ENCODE data around the gene TPP2. TPM values are rescaled to one million over a fixed set of nuclear protein-coding genes. Genes with fewer than 3 reads are reported as not detected.

Gene TPP2
- total and polyA plus RNA-seq, 8 donors: 43.6 to 77.2 (median 70.2) TPM

DNA sequence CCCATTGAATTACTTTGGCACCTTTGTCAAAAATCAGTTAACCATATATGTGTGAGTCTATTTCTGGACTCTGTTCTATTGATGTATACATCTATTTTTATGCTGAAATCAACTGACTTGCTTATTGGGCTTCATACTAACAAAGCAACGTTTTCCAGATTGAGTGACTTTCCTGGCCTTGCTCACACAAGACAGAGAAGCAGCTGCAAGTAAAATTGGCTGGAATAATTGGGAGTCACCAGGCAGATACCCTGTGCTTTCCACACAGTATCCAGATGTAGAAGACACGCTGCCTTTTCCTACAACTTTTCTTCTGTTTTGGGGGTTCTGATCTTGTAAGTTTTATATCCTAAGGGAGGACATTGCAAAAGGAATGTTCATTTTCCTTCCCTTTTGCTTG, 86.9 kb downstream of the TPP2 start:
- no peak overlapping the region for H3K4me3 ChIP-seq
- DNase-seq: no peak
- peaks cover 0 to 3% of the 10 kb centered on the region in 2 donors for H3K27me3 ChIP-seq
- H3K9me3 ChIP-seq: no peaks in the 10 kb centered on the region
- peaks cover 0 to 16% of the 10 kb centered on the region in 2 donors for H3K36me3 ChIP-seq
- TF ChIP-seq, protein P1, sequence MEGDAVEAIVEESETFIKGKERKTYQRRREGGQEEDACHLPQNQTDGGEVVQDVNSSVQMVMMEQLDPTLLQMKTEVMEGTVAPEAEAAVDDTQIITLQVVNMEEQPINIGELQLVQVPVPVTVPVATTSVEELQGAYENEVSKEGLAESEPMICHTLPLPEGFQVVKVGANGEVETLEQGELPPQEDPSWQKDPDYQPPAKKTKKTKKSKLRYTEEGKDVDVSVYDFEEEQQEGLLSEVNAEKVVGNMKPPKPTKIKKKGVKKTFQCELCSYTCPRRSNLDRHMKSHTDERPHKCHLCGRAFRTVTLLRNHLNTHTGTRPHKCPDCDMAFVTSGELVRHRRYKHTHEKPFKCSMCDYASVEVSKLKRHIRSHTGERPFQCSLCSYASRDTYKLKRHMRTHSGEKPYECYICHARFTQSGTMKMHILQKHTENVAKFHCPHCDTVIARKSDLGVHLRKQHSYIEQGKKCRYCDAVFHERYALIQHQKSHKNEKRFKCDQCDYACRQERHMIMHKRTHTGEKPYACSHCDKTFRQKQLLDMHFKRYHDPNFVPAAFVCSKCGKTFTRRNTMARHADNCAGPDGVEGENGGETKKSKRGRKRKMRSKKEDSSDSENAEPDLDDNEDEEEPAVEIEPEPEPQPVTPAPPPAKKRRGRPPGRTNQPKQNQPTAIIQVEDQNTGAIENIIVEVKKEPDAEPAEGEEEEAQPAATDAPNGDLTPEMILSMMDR (IDR thresholded peaks at IDR 0.05): no peak
- H3K27ac ChIP-seq: no peak overlapping the region
- peaks cover 0 to 13% of the 10 kb centered on the region in 2 donors for H3K4me1 ChIP-seq
- ATAC-seq: no peak
- intact Hi-C loops (cut with DNase I): no loop called here

DNA sequence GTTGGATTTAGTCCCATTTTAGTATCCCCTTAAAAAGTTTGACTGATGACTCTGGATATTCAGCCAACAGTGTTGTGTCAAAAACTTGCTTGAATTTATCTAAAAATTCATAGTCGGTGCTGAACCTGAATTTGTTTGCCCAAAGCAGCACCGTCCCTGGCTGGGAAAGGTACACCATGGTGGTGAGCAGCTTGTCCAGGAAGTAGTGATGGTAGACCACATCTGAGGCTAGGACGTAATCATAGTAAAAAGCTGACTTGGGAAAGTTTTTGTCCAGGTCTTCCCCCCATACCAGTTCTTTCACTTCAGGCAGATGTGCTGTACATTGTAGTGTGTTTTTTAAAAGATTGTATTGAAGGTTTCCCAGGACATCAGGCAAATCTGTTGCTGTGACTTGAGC, 89.2 kb downstream of the TPP2 start:
- DNase-seq (no peak), ATAC-seq (no peak)
- intact Hi-C loops (cut with DNase I): no loop called here
- H3K4me3 ChIP-seq: no peak overlapping the region
- peaks cover 0 to 2% of the 10 kb centered on the region in 2 donors for H3K4me1 ChIP-seq
- H3K27me3 ChIP-seq: peaks cover 0 to 25% of the 10 kb centered on the region in 2 donors
- no peaks in the 10 kb centered on the region for H3K36me3 ChIP-seq
- TF ChIP-seq, protein P1 (IDR thresholded peaks at IDR 0.05): no peak
- H3K9me3 ChIP-seq: no peaks in the 10 kb centered on the region
- H3K27ac ChIP-seq: no peak overlapping the region

DNA sequence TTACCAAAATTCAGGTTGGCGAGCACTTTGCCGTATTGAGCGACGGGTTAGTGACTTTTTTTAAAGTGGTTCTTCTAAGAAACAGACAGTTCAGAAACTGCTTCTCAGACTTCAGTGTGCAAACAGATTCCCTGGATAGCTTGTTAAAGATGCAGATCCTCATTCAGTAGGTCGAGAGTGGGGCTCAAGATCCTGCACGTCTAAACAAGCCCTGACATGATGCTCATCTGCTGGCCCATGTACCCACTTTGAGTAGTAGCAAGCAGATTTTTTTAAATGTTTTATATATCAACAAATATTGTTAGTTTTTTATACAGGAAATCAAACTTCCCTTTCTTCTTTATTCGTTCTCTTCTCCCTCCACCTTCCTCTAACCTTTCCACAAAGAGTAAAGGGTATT, 90.7 kb downstream of the TPP2 start:
- Histone ChIP-seq H3K4me3 (no peak overlapping the region), H3K9me3 (no peaks in the 10 kb centered on the region), H3K36me3 (no peaks in the 10 kb centered on the region), H3K27me3 (peaks cover 0 to 30% of the 10 kb centered on the region in 2 donors), H3K4me1 (no peaks in the 10 kb centered on the region), H3K27ac (no peak overlapping the region)
- TF ChIP-seq, protein P1 (IDR thresholded peaks at IDR 0.05): no peak
- intact Hi-C loops (cut with DNase I): no loop called here
- DNase-seq (no peak), ATAC-seq (no peak)

DNA sequence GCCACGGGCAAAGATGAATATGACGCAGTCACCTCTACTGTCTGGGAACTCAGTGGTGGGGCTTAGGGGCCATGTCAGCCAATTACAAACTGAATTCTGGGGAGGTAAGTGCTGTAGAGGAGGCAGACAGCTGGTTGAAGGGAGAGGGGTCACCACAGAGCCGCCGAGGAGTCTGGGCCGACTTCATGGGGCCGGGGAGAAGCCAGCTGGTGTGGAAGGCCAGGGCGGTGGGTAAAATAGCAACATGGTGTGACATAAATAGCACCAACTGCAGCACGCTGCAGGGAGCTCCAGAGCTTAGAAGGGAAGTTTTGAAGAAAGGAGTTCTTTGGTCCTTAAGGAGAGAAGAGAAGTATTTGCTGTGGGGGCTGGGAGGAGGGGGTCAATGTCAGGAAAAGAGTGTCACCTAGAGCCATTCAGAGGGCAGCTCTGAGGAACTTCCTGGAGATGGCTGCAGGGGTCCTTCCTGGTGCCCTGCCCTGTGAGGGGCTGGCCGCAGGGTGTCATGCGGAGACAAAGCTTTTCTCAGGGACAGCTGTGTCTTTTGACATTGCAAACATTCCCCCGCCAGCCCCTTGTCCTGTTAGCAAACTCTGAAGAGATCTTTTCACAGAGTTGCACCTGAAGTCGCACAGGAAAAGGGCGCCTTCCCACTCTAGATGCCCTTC, 91.7 kb downstream of the TPP2 start:
- peaks cover 0 to 38% of the 10 kb centered on the region in 2 donors for H3K27me3 ChIP-seq
- no peak for ATAC-seq
- H3K4me1 ChIP-seq: no peaks in the 10 kb centered on the region

DNA sequence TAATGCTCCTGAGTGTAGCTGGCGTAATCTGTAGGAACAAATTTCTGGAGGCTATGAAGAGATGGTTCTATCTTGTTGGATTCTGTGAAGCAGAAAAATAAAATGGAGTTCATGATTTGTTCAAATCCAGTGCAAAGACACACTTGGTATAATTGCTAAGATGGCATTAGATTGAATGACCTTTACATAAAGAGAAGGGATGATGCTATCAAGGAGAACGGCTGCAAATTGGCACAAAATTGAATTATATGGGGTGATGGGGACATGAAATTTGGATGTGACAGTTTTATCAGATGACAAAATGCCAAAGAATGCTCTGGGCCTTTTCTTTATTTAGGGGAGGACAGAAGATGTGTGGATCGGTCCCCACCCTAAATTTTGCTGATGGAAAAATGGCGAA, 94.1 kb downstream of the TPP2 start:
- no peaks in the 10 kb centered on the region for H3K36me3 ChIP-seq
- no peak overlapping the region for H3K27ac ChIP-seq
- no peak for ATAC-seq
- H3K27me3 ChIP-seq: peaks cover 0 to 38% of the 10 kb centered on the region in 2 donors
- intact Hi-C loops (cut with DNase I): no loop called here
- no peak for DNase-seq
- H3K4me1 ChIP-seq: no peaks in the 10 kb centered on the region
- TF ChIP-seq, protein P1 (IDR thresholded peaks at IDR 0.05): no peak
- H3K4me3 ChIP-seq: no peak overlapping the region
- H3K9me3 ChIP-seq: no peaks in the 10 kb centered on the region

More for the DNA sequence above, 91.7 kb downstream of the TPP2 start:
- Histone ChIP-seq H3K36me3 (no peaks in the 10 kb centered on the region), H3K27ac (no peak overlapping the region), H3K9me3 (no peaks in the 10 kb centered on the region), H3K4me3 (no peak overlapping the region)
- TF ChIP-seq, protein P1 (IDR thresholded peaks at IDR 0.05): no peak
- intact Hi-C loops (cut with DNase I): no loop called here
- DNase-seq: no peak
